ENCODE measurements around the gene TMEM253.

The TMEM253 gene

GRCh38 chr14:21121122-21121521 is 20.3 kb downstream of the TMEM253 start:
- no peak for DNase-seq (ENCODE audit: low read depth, low spot score)
- H3K4me3 ChIP-seq (ENCODE audit: low read length) = no peak overlapping the region

DNA sequence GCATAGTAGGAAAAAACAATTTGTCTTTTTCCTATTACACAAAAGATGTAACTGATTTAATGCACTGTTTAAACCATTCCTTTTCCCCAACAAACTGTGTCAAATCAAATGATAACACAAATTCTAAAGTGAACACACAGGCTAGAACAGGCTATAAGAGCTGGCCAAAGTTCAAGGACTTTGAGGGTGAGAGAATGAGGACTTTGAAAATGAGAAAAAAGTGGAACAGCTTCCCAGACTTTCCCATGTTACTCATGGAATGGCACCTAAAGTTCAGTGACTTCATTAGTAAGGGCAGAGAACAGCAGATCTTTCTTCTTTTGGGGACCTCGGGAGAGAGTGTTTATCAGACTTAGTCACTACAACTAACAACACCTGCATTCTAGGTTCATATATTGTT is 22.6 kb downstream of the TMEM253 start:
- H3K4me3 ChIP-seq (ENCODE audit: low read length) = no peak overlapping the region
- DNase-seq (ENCODE audit: low read depth, low spot score) = no peak

DNA sequence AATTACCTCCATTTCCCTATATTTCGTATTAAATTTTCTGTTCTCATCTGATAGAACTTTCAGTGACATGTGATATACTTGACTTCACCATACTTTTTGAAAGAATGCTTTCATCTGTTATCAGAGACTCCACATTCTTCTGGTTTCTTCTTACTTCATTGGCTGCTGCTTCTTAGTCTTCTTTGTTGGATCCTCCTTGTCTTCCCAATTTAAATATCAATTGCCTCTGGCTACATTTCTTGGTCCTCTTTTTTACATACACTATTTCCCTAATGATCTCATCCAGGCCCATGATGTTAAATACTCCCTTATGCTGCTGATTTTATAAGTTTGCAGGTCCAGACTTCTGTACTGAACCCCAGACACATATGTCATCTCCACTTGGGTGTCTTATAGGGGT is 33.0 kb downstream of the TMEM253 start:
- DNase-seq (ENCODE audit: low read depth, low spot score) = no peak
- H3K4me3 ChIP-seq (ENCODE audit: low read length) = no peak overlapping the region

GRCh38 chr14:21136024-21136423 is 35.2 kb downstream of the TMEM253 start:
- DNase-seq (ENCODE audit: low read depth, low spot score) = peak; percentile 20
- H3K4me3 ChIP-seq (ENCODE audit: low read length) = no peak overlapping the region

DNA sequence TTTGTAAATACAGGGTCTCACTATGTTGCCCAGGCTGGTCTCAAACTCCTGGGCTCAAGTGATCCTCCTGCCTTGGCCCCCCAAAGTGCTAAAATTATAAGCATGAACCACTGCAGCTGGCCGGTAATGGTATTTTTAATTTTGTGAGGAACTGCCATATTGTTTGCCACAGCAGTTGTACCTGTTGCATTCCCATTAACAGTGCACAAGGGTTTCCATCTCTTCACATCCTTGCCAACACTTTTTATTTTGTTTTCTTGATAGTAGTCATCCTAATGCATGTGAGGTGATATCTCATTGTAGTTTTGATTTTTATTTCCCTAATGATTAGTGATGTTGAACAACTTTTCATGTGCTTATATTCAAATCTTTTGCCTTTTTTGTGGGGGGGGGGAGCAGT is 41.5 kb downstream of the TMEM253 start:
- DNase-seq (ENCODE audit: low read depth, low spot score) = no peak

DNA sequence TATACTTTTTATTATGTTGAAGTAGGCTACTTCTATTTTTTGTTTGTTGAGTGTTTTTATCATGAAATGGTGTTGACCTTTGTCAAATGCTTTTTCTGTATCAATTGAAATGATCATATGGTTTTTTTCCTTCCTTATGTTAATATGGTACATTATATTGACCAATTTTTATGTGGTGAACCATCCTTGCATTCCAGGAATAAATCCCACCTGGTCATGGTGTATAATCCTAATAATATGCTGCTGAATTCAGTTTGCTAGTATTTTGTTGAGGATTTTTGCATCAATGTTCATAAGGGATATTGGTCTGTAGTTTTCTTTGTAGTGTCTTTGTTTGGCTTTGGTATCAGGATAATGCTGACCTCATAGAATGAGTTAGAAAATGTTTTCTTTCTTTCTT is 44.6 kb downstream of the TMEM253 start:
- no peak overlapping the region for H3K4me3 ChIP-seq (ENCODE audit: low read length)
- no peak for DNase-seq (ENCODE audit: low read depth, low spot score)

More for the DNA sequence above, 41.5 kb downstream of the TMEM253 start:
- H3K4me3 ChIP-seq (ENCODE audit: low read length) = no peak overlapping the region

DNA sequence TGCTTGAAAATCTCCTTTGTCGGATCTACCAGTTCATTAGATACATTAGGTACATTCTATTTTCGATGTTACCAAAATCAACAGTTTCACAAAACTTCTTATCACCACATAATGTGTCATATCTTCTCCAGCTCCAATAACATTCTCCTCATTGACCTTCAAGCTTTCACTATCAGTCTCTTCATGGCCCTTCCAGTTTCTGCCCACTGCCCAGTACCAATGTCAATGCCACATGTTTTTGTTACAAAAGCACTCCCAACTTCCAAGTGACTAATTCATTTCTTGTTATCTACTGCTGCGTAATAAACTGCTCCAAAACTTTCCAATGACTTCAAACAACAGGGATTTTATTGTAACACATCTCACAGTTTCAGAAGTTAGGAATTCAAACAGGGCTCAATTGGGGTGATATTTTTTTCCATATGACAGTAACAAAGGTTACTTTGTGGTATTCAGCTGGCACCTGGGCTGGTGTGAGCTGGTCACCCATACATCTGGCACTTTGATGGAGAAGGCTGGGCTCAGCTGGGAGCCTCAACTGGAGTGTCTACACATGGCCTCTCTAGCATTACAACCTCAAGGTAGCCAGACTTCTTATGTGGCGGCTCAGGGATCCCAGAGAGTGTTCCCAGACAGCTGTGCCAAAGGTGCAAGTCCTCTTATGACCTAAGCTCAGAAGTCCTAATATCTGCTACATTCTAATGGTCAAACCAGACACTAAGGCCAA is 48.9 kb downstream of the TMEM253 start:
- no peak for DNase-seq (ENCODE audit: low read depth, low spot score)
- H3K4me3 ChIP-seq (ENCODE audit: low read length) = no peak overlapping the region

Measured in Jurkat, Clone E6-1 (cell line).